SIG-M5 treated with dmso at 0.1 percent for 504 hours (cell line): ENCODE results near the gene DDX10.

Experiments
- DNase-seq: peaks from one replicate; lab custom pipeline; 2025; ENCODE audit not compliant: unreplicated experiment; lab: John Stamatoyannopoulos, UW

Gene DDX10

GRCh38 chr11:108654100-108654499 lies 10.8 kb upstream of the DDX10 start:
- DNase-seq, result peak; percentile 8

- peak; percentile 19 for DNase-seq
Measured at GRCh38 chr11:108654994-108655631, 9.8 kb upstream of the DDX10 start.

- DNase-seq, result no peak
Measured at GRCh38 chr11:108662700-108663099, 2.2 kb upstream of the DDX10 start.

- no peak for DNase-seq
Measured at GRCh38 chr11:108663154-108663877, 1.6 kb upstream of the DDX10 start.

- no peak for DNase-seq
Measured at GRCh38 chr11:108666373-108666772, 1.5 kb downstream of the DDX10 start.

- no peak for DNase-seq
Measured at GRCh38 chr11:108669286-108669685, 4.4 kb downstream of the DDX10 start.

- no peak for DNase-seq
Measured at GRCh38 chr11:108669711-108670110, 4.8 kb downstream of the DDX10 start.

- no peak for DNase-seq
Measured at GRCh38 chr11:108670451-108670850, 5.6 kb downstream of the DDX10 start.

- no peak for DNase-seq
Measured at GRCh38 chr11:108672113-108672512, 7.2 kb downstream of the DDX10 start.

GRCh38 chr11:108672786-108673185 lies 7.9 kb downstream of the DDX10 start:
- no peak for DNase-seq

- DNase-seq, result no peak
Measured at GRCh38 chr11:108679045-108679444, 14.2 kb downstream of the DDX10 start.

GRCh38 chr11:108680271-108680670 lies 15.4 kb downstream of the DDX10 start:
- DNase-seq, result no peak

- DNase-seq, result no peak
Measured at GRCh38 chr11:108685419-108686130, 20.7 kb downstream of the DDX10 start.

- DNase-seq, result no peak
Measured at GRCh38 chr11:108693852-108694251, 29.0 kb downstream of the DDX10 start.

GRCh38 chr11:108694846-108695245 lies 30.0 kb downstream of the DDX10 start:
- no peak for DNase-seq

- peak; percentile 79 for DNase-seq
Measured at GRCh38 chr11:108697872-108698473, 33.1 kb downstream of the DDX10 start.

- DNase-seq, result no peak
Measured at GRCh38 chr11:108698844-108699642, 34.2 kb downstream of the DDX10 start.

- DNase-seq, result no peak
Measured at GRCh38 chr11:108703916-108704315, 39.0 kb downstream of the DDX10 start.

- DNase-seq, result no peak
Measured at GRCh38 chr11:108705061-108705460, 40.2 kb downstream of the DDX10 start.

GRCh38 chr11:108708173-108708572 lies 43.3 kb downstream of the DDX10 start:
- DNase-seq, result no peak

- no peak for DNase-seq
Measured at GRCh38 chr11:108709741-108710140, 44.9 kb downstream of the DDX10 start.
